Parathyroid adenoma (tissue), 2 donors: ENCODE data around the gene POLR1E.

Source experiments
- H2AFZ ChIP-seq: fragments of 300-600 bp; sonication (generic); one replicate; pipeline ENCODE4 v1.7.0; 2017; ENCODE audit warnings: antibody characterized with exemption, mild to moderate bottlenecking
- H3K27ac ChIP-seq: fragments of 300-600 bp; sonication (generic); one replicate; pipeline ENCODE4 v1.7.0; 2017
- H3K27me3 ChIP-seq: fragments of 300-600 bp; sonication (generic); one replicate; pipeline ENCODE4 v1.7.0; 2017; ENCODE audit warnings: low read length; ENCODE audit not compliant: control insufficient read depth, insufficient read depth
- H3K36me3 ChIP-seq: fragments of 300-600 bp; sonication (generic); one replicate; pipeline ENCODE4 v1.7.0; 2017; ENCODE audit warnings: low read length; ENCODE audit not compliant: control insufficient read depth, insufficient read depth
- H3K4me1 ChIP-seq: fragments of 300-600 bp; sonication (generic); one replicate; pipeline ENCODE4 v1.7.0; 2017; ENCODE audit warnings: control low read depth
- H3K4me2 ChIP-seq: fragments of 300-600 bp; sonication (generic); one replicate; pipeline ENCODE4 v1.7.0; 2017; ENCODE audit warnings: low read length
- H3K4me3 ChIP-seq: fragments of 300-600 bp; sonication (generic); one replicate; pipeline ENCODE4 v1.7.0; 2017; ENCODE audit warnings: low read depth, low read length
- H3K79me2 ChIP-seq: fragments of 300-600 bp; sonication (generic); one replicate; pipeline ENCODE4 v1.7.0; 2017; ENCODE audit warnings: control low read depth
- H3K9ac ChIP-seq: fragments of 300-600 bp; sonication (generic); one replicate; pipeline ENCODE4 v1.7.0; 2017; ENCODE audit warnings: mild to moderate bottlenecking
- H3K9me3 ChIP-seq: fragments of 300-600 bp; sonication (generic); one replicate; pipeline ENCODE4 v1.7.0; 2017; ENCODE audit warnings: low read length; ENCODE audit not compliant: control insufficient read depth
- CTCF ChIP-seq: fragments of 300-600 bp; sonication (generic); IDR thresholded peaks from one replicate; pipeline ENCODE4 v1.7.0; 2017; ENCODE audit warnings: antibody characterized with exemption, mild to moderate bottlenecking
- donor health status: primary hyperparathyroidism.

POLR1E gene

GRCh38 chr9:37446401-37446800 lies 39.3 kb upstream of the POLR1E start:
- TF ChIP-seq CTCF: no peak
- Histone ChIP-seq H3K4me2 (no peak overlapping the region), H3K27ac (no peak overlapping the region)

GRCh38 chr9:37447111-37447510 lies 38.6 kb upstream of the POLR1E start:
- peaks cover 6% of the 10 kb centered on the region for H3K79me2 ChIP-seq
- H2AFZ ChIP-seq: no peak overlapping the region
- no peak overlapping the region for H3K27ac ChIP-seq
- H3K36me3 ChIP-seq: no peaks in the 10 kb centered on the region
- no peak overlapping the region for H3K4me3 ChIP-seq
- H3K4me2 ChIP-seq: no peak overlapping the region
- H3K4me1 ChIP-seq: peaks cover 3% of the 10 kb centered on the region
- H3K9ac ChIP-seq: no peak overlapping the region
- no peaks in the 10 kb centered on the region for H3K27me3 ChIP-seq
- H3K9me3 ChIP-seq: no peaks in the 10 kb centered on the region
- no peak for TF ChIP-seq CTCF

More at GRCh38 chr9:37446401-37446800, 39.3 kb upstream of the POLR1E start:
- Histone ChIP-seq H3K79me2 (peaks cover 6% of the 10 kb centered on the region), H2AFZ (no peak overlapping the region), H3K9ac (no peak overlapping the region), H3K4me3 (no peak overlapping the region), H3K36me3 (no peaks in the 10 kb centered on the region), H3K27me3 (no peaks in the 10 kb centered on the region), H3K4me1 (peaks cover 3% of the 10 kb centered on the region), H3K9me3 (no peaks in the 10 kb centered on the region)

GRCh38 chr9:37449862-37450632 lies 35.7 kb upstream of the POLR1E start:
- Histone ChIP-seq H3K4me1 (peaks cover 3% of the 10 kb centered on the region), H3K36me3 (no peaks in the 10 kb centered on the region), H2AFZ (no peak overlapping the region), H3K4me3 (no peak overlapping the region), H3K79me2 (peaks cover 4% of the 10 kb centered on the region), H3K4me2 (no peak overlapping the region), H3K9me3 (no peaks in the 10 kb centered on the region), H3K9ac (no peak overlapping the region), H3K27me3 (no peaks in the 10 kb centered on the region), H3K27ac (no peak overlapping the region)
- TF ChIP-seq CTCF: no peak

GRCh38 chr9:37451628-37452027 lies 34.1 kb upstream of the POLR1E start:
- Histone ChIP-seq H3K4me1 (peaks cover 2% of the 10 kb centered on the region), H3K79me2 (peaks cover 6% of the 10 kb centered on the region), H3K9me3 (no peaks in the 10 kb centered on the region), H3K36me3 (no peaks in the 10 kb centered on the region), H3K4me3 (no peak overlapping the region), H3K4me2 (no peak overlapping the region), H2AFZ (no peak overlapping the region), H3K27me3 (no peaks in the 10 kb centered on the region), H3K27ac (no peak overlapping the region), H3K9ac (no peak overlapping the region)
- no peak for TF ChIP-seq CTCF

GRCh38 chr9:37452611-37453010 lies 33.1 kb upstream of the POLR1E start:
- no peaks in the 10 kb centered on the region for H3K27me3 ChIP-seq
- peaks cover 4% of the 10 kb centered on the region for H3K79me2 ChIP-seq
- no peaks in the 10 kb centered on the region for H3K4me1 ChIP-seq
- no peaks in the 10 kb centered on the region for H3K36me3 ChIP-seq
- no peak overlapping the region for H3K4me3 ChIP-seq
- H3K4me2 ChIP-seq: no peak overlapping the region
- no peaks in the 10 kb centered on the region for H3K9me3 ChIP-seq
- H2AFZ ChIP-seq: no peak overlapping the region
- H3K27ac ChIP-seq: no peak overlapping the region
- no peak for TF ChIP-seq CTCF
- H3K9ac ChIP-seq: no peak overlapping the region
